AG08395 (cell line): ENCODE data around the gene TSHR.
"Not testable (repeated sequence)": the region's sequence is repeated elsewhere in the genome, so short reads cannot be mapped to it uniquely, and the experiment has no call there.

Experiments used
- DNase-seq: peaks from one replicate; pipeline ENCODE4 v3.0.0; 2012; ENCODE audit warnings: mixed read lengths, low spot score

The TSHR gene

GRCh38 chr14:81068176-81068782 lies 112.9 kb downstream of the TSHR start:
- DNase-seq: no peak

DNA sequence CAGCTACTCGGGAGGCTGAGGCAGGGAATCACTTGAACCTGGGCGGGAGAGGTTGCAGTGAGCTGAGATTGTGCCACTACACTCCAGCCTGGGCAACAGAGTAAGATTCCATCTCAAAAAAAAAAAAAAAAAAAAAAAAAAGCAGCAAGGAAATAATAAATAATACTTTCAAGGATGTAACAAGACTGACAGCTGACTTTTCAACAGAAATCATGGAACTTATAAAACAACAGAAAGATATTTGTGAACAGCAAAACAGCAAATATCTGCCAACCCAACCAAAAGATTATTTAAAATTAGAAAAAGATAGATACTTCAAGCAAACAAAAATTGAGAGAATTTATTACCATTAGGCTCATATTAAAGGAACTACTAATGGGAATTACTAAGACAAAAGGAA lies 115.1 kb downstream of the TSHR start:
- no peak for DNase-seq

GRCh38 chr14:81085596-81085995 lies 130.2 kb downstream of the TSHR start:
- DNase-seq: no peak

DNA sequence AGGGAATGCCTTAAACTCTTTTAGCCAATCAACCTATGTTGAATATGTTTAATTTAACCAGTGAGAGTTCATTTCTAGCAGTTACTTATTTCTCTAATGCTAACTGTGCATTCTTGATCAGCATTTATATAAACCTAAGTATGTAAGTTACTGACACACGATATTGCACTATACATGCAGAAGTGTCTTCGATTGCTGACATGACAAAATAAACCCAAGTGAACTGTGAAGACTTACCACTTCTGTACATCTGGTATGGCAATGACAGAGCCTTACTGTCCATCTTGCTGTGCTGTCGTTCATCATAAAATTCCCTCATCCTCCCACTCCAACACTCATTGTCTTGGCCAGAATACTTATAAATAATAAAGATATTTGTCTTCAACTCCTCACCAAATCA lies 131.8 kb downstream of the TSHR start:
- no peak for DNase-seq

DNA sequence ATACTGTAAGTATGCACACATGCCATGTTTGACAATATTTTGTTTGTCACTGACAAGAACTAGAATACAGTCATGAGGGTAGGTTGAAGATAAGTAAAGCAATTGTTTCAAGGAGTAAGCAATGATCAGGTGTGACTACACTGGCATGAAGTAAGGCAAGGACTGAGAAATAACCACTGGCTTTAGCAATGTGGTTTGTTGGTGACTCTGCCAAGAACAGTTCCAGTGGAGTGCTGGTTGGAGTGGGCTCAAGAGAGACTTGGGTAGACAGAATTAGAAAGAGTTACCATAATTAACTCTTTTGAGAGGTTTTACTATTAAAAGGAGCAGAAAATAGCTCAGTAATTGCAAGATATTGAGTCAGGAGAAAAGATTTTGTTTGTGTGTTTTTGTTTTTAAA lies 135.7 kb downstream of the TSHR start:
- no peak for DNase-seq

DNA sequence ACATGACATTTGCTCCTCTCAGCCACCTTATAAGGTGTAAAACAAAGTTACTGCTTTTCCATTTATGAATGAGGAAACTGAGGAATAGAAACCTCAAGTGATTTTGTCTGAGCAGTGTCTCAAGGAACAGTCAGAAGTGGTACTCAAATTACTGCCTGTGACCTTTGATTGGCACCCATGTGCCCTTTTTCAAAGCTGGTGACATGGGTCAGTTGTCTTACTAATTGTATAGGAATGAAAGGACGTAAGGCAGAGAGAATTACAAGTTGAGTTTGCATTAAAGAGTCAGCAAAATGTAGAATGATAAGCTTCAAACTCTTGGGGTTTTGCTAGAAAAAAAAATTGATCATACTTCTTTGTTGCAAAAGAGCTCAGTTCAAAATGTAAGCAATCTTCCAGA lies 136.2 kb downstream of the TSHR start:
- no peak for DNase-seq

GRCh38 chr14:81093651-81094050 lies 138.2 kb downstream of the TSHR start:
- no peak for DNase-seq

DNA sequence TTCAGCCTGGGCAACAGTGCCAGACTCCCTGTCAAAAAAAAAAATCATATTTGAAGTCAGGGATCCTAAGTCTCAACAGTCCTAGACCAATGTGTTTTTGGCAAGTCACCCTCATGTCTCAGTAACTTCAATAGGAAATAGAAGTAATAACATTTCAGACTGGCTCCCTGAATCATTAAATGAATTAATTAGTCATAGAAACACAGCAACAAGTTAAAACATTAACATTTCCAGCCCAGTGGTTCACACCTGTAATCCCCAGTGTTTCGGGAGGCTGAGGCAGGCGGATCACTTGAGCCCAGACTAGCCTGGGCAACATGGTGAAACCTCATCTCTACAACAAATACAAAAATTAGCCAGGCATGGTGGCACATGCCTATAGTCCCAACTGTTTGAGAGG lies 140.1 kb downstream of the TSHR start:
- DNase-seq: no peak

- no peak for DNase-seq
These were observed 141.2 kb downstream of the TSHR start for GRCh38 chr14:81096656-81097055.

DNA sequence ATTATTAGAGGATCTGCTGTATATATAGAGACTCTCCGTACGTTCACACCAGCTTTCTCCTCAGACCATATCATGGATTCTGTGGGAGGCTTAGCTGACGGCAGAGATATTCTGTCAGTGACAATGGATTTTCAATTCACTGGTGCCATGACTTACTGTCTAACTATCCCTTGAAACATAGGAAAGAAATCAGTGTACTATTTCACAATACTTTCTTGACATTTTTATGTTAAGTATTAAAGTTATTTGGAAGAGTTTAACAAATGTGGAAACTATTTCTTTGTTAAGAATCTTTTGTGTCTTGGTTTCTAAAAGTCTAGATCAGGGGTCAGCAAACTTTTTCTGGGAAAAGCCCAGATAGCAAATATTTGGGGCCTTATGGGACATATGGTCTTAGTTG lies 146.8 kb downstream of the TSHR start:
- no peak for DNase-seq

DNA sequence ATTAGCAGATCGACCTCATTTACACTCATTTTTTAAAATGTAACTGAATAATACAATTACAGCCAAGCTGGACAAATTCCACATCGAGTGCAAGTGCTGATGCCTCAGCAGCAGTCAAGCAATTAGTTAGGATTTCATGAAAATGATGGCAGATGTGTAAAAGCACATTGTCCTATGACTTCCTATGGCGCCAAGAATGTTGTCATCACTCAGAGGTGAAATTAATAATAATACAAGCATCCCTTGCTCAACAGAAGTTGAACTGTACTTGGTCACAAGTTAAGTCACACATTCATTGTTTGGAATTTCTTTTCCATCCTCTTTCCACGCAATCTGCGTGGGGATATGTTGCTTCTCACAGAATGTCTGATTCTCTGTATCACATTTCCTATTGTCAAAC lies 148.0 kb downstream of the TSHR start:
- no peak for DNase-seq

- DNase-seq: no peak
These were observed 150.0 kb downstream of the TSHR start for GRCh38 chr14:81105378-81105777.

DNA sequence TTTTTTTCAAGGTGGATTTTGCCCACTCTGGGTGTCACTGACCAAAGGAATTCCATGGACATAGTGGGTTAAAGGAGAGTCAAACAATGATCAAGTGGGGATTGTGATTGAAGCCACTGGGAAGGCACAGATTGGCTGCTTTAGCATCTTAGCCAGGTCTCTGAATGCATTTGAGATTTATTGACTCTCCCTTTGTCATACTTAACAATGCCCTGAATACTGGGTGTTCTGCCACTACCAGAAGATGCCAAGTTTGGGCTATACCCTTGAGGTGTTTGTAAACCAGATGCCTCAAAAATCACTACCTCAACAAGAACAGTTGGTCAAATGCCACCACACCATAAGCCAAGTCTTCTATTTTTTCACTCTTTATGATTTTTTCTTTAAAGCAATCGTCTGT lies 150.5 kb downstream of the TSHR start:
- no peak for DNase-seq

- DNase-seq: no peak
These were observed 154.8 kb downstream of the TSHR start for GRCh38 chr14:81110186-81110585.

DNA sequence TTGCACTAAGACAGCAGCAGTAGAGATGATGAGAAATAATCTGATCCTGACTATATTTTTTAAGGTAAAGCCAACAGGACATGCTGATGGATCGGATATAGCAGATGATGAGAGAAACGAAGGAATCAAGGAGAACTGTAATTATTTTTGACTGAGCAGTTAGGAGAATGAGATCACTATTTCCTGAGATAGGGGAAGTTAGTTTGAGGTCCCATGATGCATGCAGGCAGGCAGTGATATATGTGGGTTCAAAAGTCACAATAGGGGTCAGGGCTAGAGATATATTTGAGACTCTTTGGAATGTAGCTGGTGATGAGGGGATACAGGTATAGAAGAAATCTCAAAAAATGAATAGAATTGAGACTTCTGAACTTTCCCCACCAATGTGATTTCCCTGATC lies 157.8 kb downstream of the TSHR start:
- no peak for DNase-seq

DNA sequence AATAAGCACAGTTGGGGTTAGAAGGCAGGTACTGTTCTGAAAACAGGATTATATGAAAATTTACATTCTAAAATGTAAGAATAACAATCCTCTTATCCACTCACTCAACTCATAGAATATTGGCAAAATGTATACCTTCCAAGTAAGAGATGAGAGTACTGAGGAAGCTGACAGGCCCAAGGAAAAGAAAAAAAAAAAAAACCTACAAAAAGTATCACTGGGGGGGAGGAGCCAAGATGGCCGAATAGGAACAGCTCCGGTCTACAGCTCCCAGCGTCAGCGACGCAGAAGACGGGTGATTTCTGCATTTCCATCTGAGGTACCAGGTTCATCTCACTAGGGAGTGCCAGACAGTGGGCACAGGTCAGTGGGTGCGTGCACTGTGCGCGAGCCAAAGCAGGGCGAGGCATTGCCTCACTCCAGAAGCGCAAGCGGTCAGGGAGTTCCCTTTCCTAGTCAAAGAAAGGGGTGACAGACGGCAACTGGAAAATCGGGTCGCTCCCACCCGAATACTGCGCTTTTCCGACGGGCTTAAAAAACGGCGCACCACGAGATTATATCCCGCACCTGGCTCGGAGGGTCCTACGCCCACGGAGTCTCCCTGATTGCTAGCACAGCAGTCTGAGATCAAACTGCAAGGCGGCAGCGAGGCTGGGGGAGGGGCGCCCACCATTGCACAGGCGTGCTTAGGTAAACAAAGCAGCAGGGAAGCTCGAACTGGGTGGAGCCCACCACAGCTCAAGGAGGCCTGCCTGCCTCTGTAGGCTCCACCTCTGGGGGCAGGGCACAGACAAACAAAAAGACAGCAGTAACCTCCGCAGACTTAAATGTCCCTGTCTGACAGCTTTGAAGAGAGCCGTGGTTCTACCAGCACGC lies 158.8 kb downstream of the TSHR start:
- not testable (repeated sequence) for DNase-seq

GRCh38 chr14:81120501-81120900 lies 165.1 kb downstream of the TSHR start:
- no peak for DNase-seq

DNA sequence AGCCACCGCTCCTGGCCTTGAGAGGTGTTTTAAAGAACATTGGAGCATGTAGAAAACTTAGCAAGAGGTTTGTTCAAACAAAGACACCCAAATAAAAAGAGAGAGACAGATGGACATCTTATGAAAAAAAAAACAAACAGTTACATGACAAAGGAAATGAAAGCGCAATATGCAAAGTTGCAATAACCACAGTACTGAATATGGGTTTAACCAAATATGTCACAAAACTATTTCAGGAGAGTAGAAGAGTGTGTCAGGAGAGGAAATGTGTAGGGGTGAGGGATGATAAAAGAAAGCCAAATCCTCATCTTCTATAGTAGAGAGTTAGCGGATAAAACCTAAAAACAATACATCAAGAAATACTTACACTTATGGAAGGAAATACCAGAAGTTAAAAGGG lies 166.9 kb downstream of the TSHR start:
- DNase-seq: no peak

DNA sequence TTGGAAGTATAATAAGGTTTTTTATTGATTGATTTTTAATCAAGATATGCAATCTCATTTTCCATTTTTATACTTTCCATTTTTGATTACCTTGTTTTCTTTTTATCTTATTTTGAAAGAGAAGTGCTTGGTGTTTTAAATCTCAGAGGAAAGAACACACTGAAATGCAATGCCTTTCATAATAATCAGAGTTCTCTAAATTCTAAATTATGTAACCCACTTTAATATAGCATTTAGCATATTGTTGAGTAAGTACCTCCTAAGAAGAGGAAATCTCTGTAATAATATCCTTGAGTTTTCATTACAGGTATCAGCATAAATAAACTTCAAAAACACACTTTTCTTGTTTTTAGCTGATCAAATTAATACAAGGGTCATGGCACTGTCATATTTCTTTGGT lies 168.4 kb downstream of the TSHR start:
- DNase-seq: no peak

DNA sequence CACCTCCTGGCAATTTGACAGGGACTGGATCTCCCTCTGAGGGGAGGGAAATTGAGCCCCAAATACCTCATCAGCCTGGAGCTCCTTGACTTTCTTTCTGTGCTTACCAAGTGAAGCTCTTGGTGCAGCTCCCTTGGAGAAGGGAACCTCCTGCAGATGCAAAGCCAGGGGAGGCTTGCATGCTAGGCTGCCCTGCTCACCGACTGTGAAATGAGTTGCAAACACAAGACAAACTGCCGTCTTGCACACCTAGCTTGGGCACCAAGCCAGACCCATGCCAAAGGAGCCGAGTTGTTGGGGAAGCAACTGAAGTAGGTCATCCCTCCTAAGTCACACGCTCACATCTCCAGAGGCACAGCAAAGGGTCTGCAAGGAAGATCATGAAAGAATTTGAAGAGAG lies 170.1 kb downstream of the TSHR start:
- no peak for DNase-seq

DNA sequence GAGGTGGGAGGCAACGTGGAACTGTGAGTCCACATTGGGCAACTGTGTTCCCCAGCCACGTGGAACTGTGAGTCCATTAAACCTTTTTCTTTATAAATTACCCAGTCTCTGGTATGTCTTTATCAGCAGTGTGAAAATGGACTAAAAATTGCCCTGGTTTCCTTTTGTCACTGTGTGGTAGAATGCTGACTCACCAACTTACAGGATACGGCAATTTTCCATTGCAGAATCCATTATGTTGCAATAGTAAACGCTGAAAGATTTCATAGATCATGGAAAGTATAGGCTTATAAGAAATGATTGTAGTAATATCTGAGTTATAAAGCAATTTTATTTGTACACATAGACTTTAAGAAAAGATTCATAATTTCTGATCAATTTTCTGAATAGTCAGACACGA lies 172.4 kb downstream of the TSHR start:
- no peak for DNase-seq

- no peak for DNase-seq
These were observed 173.8 kb downstream of the TSHR start for GRCh38 chr14:81129242-81129641.

DNA sequence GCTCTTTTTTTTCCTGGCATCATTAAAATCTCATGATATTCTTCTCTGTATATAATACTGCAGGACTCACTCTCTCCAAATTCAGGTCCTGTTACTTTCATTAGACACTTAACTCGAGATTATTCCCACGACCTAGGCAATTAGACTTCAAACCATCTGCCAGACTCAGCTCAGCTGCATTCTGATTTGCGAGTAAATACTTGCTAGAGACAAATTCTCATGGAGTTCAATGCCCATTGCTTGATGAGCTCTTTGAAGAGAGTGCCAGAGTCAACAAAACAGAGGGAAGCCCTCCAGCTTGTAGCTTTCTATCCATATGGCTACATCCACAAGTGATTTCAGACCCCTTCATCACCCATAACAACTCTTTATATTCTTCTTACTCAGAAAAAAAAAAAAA lies 177.0 kb downstream of the TSHR start:
- DNase-seq: no peak

- no peak for DNase-seq
These were observed 178.0 kb downstream of the TSHR start for GRCh38 chr14:81133400-81133799.
